DMS 273 (cell line): ENCODE measurements around the gene ACP7.
"Not testable (repeated sequence)": the region's sequence is repeated elsewhere in the genome, so short reads cannot be mapped to it uniquely, and the experiment has no call there.

Experiments used
- DNase-seq: peaks from one replicate; lab custom pipeline; 2025; ENCODE audit not compliant: unreplicated experiment; lab: John Stamatoyannopoulos, UW

Gene ACP7

DNA sequence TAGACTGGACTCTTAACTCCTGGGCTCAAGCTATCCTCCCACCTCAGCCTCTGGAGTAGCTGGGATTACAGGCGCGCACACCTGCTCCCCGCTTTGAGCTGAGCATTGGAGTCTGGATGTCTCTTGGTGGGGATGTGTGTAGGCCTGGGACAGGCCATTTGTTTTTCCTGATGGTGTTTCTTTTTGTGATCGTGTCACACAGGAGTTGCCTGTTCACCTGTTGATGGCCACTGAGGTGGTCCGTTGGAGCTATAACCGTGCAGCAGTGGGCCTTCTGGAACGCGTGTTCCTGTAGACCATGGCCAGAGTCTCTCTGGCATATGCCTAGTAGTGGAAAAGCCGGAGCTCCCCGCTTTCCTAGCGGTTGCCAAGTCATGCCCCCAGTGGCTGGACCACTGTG is 44.9 kb downstream of the ACP7 start:
- DNase-seq = no peak

DNA sequence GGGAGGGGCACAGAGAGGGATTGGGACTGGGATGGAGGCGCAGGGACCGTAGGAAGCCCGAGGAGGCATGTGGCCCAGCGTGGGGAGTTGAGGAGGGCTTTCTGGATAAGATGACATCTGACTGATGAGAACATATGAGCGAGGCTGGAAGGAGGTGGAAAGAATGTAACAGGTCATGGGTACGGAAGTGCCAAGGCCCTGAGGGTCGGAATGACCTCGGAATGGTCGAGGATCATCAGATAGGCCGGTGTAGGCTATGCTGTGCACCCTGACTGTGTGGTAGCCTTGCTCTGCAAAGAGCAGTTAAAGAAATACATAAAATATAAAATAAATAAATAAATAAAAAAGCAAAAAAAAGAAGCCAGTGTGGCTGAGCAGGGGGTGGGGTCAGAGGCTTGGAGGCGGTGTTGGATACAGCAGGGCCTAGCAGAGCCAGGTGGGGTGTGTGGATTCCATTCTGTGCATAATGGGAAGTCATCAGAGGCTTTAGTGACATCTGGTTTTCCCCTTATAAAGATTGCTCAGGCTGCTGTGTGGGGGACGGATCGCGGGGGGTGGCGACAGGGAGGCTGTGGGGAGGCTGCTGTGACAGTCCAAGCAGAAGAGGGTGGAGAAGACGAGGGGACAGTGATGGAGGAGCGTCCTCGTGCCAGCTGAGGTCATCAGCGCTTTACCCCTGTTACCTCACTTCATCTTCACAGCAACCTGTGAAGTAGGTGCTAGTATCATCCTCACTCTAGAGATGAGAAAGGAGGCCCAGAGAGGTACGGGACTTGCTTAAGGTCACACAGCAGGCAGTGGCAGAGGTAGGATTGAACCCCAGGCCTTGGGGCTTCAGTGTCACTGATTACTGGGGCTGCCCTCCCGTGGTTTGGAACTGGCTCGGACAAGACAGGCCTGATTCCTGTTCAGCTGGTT is 46.4 kb downstream of the ACP7 start:
- peak; percentile 71 for DNase-seq

DNA sequence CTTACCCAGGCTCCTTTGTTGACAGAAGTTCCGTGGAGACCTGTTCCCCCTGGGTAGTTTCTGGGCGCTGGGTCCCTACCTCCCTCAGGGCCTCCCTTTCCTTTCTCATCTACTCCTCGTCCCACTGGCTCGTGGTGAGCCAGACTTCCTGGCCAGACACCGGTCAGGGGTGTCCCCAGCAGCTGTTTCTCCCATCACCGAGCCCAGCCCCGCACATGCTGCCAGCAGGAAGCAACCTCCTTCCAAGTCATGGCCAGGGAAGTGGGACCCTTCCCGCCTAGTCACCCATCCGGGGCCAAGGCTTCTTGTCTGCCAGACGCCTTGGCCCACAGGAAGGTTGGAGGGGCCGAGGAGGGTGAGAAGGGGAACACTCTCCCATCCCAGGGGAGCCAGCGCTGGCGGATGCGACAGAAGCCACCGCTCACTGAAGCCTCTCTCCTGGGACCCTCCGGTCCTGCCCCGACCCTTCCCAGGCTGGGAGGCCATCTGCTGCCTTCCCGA is 47.1 kb downstream of the ACP7 start:
- peak; percentile 57 for DNase-seq

DNA sequence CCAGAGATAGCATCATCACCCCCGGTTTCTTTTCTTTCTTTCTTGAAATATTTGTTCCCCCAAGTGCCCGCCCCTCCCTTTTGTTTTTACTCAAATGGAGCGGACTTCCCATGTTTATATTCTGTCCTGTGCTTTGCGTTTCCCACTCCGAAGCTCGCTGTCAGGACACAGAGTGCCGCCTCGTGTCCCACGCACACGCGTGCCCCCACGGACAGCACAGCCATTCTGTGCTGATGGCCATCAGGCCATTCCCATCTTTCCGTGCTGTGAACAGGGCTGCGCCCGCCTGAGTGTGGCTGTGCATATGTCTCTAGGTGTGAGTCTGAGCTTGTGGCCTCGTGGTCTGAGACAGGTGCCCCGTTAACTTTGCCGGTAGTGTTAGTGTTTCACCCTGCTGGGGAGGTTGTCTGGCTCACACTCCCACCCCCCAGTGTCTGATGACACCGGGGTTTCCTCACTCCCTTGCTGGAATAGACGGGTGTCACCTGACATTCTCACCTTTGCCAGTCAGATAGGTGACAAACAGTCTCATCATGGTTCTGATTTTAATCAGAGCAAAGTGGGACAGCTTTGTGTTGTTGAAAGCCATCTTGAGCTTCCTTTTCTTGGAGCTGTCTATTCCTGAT is 48.3 kb downstream of the ACP7 start:
- DNase-seq = no peak

DNA sequence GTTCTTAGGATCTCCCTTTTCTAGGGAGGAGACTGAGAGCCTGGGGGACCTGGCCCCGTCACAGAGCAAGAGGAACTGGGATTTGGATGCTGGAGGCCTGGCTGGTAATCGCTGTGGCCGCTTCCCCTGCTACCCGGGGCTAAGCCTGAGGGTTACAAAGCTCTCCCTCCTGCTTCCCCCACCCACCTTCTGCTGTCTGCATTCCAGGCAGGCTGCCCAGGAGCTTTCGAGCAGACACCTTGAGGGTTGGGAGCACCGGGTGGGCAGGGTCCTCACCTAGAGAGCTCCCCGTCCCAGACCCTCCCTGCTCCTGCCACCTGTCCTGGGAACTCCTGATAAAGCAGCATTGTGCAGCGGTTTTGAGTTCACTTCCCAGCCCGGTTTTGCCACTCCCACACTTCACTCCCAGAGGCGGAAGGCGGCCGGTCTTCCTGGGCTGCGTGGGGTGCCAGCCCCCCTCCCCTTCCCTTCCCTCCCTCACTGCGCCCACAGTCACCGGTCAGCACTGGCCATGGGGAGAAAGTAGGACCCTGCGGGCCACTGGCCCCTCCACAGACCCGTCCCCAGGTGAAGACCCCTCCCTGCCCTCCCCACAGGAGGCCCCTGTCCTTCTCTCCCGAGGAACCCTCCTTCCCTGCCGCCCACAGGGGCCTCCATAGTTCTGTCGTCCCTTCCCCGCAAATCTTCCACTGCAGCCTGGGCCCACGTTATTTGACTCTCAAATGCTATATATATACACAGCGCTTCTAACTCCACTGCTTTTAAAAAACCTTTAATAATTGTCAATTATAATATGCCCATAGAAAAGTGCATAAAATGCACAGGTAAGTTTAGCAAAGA is 49.5 kb downstream of the ACP7 start:
- DNase-seq = peak; percentile 41

DNA sequence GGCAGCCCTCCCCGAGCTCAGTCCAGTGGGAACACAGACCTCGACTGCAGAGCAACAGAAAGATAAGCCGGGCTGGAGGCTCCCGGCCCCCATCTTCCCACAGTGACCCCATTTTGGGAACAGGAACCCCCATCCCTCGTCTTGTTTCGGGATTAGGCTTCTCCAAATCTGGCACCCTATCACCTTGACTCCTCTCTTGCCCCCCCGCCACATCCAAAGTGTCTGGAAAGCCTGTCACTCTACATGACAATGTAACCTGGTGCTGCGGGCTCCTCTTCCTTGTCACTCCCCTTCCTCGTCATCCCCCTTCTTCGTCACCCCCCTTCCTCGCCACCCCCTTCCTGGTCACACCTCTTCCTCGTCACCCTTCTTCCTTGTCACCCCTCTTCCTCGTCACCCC is 51.5 kb downstream of the ACP7 start:
- DNase-seq = no peak

DNA sequence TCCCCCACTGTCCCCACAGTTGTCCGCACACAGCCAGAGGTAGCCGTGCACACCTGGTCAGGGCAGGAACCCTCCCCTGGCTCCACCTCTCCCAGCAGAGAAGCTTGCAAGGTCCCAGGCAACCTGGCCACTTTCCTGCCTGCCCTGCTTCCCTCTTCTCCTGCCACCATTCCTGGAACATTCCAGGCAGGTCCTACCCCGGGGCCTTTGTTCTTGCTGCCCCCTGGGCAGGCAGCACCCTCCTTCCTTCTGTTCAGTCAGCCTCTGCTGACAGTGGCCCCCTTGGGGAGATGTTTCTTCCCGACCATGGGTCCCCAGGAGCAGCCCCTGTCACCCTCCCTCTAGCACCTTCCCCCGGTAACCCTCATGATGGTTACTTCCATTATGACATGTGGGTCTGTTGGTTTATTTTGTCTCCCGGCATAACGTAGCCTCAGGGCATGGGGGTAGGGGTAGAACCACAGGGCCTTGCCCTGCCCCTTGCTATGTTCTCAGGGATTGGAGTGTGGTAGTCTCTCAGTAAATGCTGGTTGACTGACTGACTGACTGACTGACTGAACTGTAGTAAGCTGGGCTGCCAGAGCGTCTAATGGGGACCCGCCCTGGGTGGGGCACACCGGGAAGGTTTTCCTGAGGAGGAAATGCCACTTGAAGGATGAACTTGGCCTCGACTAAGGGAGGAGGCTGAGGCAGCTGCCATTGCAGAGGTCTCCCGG is 52.2 kb downstream of the ACP7 start:
- DNase-seq = no peak

DNA sequence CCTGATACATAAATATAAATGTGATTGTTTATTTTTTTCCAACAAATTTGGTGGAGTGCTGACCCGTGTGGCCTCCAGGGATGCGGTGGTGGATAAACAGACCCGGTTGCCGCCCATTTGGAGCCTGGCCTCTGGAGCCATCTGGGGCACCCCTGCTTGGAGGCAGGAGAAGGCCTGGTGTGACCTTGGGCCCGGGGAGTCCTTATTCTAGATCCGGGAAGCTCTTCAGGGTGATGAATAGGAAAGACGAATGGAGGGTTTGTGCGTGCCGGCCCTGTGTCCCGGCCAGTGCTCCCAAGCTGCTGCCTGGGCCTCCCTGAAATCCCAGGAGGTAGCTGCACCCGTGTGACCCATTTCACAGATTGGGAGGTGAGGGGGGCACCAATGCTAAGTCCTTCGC is 53.0 kb downstream of the ACP7 start:
- DNase-seq = no peak

DNA sequence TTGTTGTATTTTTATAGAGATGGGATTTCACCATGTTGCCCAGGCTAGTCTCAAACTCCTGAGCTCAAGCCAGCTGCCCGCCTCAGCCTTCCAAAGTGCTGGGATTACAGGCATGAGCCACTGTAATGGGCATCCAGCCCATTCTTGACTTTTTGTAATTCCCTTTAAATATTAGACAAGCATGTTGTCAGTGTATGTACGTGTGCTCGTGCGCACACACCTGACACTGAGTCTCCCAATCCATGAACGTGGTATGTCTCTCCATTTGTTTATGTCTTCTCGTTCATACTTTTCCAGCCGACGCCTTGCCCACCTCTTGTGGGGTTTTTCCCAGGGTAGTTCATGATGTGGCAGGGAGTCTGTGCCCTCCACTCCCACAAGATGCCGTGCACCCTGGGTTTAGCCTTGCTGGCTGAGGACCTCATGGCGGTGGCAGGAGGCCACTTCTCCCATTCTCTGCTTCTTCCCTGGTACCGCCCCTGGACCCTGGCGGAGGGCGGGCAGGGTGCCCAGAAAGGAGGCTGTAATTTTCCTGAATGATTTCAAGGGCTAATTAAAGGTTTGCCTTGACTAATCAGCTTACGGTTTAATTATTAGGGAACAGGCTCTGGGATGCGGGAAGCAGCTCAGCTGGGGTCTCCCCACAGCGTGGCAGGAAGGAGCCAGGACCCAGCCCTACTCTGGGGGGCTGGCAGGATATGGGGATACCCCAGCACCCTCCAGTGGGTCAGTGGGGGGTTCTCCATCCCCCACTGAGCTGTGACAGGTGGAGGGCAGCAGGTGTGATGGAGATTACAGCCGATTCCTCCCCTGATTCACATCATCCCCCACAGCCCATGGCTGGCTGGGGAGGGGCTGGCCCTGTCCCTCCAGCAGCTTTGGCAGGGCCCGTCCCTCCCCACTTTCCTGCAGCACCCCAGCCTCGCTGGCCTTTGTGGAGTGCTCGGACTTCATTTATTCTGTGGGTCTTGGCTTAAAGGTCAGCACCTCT is 54.3 kb downstream of the ACP7 start:
- DNase-seq = peak; percentile 51

DNA sequence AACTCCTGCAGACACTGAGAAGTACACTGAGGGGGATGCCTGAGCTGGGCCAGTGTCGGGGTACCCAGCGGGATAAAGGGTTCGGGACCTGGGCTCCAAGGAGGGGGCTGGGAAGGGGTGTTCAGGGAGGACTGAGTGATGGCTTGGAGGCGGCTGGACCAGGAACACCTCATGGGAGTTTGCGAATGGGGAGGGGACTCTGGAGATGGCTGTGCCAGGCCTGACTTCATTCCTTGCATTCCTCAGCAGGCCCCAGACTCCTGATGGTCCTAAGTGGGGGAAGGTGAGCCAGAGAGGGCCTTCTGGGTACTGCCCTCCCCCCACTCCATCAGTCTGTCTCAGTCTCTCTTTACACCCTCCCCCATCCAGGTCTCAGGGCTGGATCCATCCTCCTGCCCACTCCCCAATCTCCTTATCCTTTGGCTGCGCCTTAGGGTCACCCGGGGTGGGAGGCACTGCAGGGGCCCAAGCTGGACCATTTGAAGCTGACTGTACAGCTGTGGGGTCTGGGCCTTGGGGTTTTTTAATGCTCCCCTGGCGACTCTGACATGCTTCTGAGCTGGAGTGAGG is 55.2 kb downstream of the ACP7 start:
- DNase-seq = no peak

DNA sequence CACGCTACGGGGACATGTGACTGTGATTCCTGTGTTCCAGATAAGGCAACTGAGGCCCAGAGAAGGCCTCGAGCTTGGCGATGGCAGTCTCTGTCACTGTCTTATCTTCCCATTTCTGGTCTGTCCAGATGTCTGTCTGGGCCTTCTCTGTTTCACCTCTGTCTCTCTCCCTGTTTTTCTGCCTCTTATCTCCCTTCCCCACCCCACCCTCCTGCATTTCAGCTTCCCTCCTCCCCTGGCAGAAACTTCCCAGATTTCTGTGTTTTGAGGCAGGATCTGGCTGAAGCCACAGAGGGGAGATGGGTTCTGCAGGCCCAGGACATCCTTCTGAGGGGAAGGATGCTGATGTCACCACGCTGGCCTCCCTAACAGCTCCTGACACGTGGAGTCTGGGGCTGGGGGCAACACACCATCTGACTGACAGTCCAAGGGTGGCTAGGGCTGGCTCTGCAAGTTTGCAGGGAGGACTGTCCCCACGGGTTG is 55.8 kb downstream of the ACP7 start:
- DNase-seq = no peak

DNA sequence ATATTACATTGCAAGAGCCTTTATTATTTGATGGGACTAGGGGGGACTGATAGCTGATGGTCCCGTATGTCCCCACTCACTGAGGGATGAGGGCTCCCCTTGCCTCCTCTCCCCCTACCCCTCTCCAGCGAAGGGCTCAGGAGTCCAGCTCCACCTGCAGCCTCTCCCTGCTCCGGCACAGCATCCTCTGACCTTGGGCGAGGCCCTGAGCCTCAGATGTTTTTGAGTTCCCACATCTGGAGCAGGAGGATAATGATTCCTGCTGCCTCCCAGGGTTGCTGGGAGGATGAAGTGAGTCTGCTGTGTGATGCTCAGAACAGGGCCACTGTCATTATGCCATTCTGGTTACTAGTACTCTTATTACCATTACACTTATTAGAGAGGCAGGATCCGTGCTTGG is 56.4 kb downstream of the ACP7 start:
- DNase-seq = no peak

DNA sequence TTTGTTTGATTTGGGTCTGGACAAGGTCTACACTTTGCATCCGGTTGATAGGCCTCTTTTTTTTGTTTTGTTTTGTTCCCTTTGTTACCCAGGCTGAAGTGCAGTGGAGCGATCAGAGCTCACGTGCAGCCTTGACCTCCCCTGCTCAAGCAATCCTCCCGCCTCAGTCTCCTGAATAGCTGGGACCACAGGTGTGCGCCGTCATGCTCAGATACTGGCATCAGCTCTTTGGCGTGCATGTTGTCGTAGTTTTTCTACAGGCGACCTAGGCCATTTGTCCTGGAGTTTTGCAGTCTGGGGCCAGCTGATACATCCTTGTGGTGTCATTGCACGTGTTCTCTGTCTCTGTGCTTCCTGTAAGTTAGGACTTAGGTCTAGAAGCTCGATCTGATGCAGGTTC is 57.8 kb downstream of the ACP7 start:
- DNase-seq = no peak

DNA sequence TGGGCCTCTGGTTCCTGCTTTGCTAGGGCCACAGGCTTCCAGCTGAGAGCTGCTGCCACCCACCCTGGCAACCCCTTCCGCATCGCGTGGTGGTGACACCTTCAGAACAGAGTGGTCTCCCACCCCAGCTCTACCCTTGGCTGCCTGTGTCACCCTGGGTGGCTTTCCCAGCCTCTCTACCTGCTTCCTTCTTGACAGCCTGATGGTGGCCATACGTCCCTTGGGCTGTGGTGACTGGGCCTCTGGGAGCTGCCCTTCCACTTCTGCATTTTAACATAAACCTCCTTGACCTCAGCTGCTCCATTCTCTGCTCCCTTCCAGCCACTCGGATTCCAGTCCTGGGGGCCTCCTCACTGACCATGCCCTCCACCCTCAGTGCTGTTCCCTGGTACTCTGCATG is 58.5 kb downstream of the ACP7 start:
- DNase-seq = no peak

DNA sequence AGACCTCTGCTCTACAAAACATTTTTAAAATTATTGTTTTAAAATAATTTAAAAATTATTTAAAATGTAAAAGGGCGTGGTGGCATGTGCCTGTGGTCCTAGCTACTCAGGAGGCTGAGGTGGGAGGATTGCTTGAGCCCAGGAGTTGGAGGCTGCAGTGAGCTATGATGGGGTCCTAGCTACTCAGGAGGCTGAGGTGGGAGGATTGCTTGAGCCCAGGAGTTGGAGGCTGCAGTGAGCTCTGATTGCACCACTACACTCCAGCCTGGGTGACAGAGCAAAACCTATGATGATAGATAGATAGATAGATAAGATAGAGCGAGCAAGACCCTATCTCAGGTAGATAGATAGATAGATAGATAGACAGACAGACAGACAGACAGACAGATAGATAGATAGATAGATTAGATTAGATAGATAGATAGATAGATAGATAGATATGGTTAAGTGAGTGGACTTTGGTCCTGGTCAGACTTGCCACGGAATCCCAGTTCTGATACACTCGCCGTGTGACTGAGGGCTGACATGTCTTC is 59.7 kb downstream of the ACP7 start:
- DNase-seq = not testable (repeated sequence)

DNA sequence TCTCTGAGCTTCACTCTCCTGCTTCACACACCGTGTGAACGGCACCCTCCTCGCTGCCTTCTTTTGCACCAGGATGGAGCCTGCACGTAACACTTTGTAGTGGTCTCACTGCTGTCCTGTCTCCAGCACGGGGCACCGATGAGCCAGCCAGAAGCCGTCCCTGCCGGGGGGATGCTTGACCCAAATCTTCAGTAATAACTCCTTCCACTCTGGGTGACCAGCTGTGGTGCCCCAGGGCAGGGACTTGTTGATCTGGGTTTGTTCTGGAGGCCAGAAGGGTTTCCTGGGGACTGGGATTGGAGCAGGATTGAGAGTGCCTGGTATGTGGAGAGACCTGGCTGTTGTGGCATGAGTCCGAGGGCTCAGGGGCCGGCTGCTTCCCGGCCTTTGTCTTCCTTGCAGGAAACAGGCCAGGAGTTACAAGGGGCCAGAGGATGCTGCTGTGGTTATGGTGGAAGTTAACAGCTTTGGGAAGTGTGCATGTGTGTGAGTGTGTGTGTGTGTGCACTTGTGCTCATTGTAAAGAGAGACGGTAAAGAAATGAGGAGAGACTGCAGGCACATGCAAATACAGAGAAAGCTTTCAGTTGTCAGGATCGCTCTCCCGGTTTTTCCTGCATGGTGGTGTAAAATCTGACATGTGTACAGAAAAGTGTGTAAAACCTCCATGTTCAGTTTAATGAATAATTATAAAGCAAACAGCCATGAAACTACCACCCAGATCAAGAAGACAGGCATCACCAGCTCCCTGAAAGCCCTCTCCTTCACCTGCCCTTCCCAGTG is 60.3 kb downstream of the ACP7 start:
- DNase-seq = no peak

DNA sequence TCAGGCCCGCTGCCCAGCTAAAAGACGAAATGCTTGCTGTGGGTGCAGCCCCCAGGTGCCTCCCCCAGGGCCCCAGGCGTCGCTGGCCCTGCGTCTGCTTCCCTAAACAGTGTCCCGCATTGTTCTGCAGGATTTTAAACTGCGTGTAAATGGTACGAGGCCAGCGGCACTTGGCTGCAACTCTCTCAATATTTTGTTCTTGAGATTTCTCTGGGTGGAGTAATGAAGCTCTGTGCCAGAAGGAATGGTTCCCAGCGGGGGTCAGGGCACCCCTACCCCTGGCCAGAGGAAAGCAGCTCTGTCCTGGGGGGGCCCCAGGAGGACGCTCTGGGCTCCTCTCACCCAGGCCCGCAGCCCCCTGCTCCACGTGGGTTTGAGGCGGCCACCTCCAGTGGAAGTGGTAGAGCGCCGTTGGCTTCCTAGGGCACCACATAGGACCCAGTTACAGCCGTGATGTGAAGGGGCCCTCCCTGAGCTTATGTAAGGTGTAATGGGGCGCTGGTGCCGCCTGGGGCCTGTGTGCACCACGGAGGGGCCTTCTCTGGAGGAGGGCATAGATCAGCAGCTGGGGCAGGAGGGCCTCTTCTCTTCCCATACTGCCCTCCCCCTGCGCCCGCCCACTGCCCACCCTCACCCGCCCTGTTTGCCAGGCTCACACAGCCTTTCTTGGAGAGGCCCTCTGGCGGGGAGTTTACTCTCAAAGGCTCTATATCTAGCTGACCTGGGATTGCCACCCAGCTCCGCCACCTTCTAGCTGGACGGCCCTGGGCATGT is 61.2 kb downstream of the ACP7 start:
- no peak for DNase-seq
